ENCODE results near the gene RNF152.
"Not testable (repeated sequence)": the region's sequence is repeated elsewhere in the genome, so short reads cannot be mapped to it uniquely, and the experiment has no call there.

The RNF152 gene

DNA sequence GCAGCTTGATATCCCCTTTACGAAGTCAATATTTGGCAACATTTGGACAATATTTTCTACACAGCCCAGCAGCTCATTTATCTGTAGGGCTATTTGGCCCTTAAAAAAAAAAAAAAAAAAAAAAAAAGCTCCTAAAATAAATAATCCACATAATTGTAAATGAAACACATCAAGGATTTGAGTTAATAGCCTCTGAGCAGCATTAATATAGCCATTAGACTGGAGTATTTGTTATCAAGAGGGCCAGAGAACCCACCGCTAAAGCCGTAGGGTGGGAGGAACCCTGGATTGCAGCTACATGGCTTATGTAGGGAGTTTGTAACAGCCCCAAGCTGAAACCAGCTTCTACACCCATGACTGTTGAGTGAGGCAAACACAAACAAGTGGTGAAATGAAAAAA, 84.5 kb downstream of the RNF152 start:
- DNase-seq, result no peak

DNA sequence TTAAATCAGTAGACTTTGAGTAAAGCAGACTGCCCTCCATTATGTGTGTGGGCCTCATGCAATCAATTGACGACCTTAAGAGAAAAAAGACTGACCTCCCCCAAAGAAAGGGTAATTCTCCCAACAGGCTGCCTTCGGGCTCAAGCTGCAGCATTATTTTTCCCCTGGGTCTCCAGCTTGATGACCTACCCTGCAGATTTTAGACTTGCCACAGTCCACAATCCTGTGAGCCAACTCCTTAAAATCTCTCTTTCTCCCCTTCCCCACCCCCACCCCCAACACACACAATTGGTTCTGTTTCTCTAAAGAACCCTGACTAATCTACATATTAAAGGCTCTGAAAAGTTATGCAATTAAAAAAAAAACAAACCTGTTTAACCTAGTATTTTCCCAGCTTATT, 89.4 kb downstream of the RNF152 start:
- no peak for DNase-seq

DNA sequence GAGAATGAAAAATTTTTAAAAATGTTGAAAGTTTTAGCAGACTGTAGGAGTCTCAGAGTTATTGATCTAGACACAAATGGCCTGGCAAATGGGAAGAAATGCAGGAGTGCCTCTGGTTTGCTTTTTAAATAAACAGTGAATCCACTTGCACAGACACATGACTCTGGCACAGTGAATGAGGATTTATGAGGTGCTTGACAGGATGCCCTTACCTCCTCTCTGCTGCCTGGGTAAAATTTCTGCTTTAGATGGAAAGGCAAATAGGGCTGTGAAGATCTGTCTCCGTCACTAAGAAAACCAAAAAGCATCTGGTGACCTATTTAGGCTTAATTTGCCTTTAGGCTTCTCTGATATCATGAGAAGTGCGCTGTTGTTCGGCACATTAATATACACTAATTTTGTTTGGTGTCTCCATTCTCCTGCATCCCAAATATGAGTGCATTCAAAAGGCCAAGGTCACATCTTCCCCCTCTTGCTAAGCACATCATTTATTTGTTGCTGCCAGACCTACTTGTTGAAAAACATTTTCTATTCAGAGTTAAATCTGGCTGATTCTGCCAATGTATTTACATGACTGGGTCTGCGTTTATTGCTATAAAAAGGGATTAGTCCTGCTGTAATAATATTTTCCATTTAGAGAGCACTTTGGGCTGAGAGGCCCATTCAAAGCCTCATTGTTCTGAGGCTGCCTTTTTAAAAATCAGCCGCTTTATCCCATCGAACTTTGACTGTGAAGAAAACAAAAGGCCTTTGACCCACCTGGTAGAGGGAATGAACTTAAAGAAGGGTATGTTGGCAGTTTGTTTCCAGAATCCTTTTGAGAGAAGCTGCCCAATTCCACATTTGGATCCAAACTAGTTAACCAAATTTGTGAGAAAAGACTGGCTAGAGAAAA, 94.9 kb downstream of the RNF152 start:
- no peak for DNase-seq

DNA sequence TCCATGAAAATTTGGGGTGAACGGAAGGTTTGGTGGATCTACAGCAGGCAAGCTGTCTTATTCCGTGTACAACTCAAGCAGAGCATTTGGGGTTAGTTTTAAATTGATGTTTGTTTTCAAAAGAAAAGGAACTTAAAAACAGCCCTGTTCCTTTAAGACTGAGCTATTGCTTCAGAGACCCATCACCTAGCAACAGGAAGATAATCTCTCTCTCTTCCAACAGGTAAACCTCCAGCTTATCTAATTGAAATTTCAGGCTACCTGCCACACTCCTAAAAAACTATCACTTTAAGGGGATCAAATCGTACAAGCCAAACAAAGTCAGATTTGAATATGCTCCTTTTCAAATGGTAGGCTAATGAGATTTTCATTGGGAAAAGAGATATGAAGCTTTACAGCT, 101.8 kb downstream of the RNF152 start:
- DNase-seq, result no peak

DNA sequence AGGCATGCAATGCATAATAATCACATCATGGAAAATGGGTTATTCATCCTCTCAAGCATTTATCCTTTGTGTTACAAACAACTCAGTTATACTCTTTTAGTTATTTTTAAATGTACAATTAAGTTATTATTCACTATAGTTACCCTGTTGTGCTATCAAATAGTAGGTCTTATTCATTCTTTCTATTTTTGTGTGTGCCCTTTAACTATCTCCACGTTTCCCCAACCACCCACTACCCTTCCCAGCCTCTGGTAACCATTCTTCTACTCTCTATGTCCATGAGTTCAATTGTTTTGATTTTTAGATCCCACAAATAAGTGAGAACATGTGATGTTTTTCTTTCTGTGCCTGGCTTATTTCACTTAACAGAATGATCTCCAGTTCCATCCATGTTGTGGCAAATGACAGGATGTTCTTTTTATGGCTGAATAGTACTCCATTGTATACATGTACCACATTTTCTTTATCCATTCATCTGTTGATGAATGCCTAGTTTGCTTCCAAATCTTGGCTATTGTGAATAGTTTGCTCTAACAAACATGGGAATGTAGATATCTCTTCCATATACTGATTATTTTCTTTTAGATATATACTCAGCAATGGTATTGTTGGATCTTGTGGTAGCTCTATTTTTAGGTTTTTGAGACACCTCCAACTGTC, 105.7 kb downstream of the RNF152 start:
- DNase-seq, result not testable (repeated sequence)

DNA sequence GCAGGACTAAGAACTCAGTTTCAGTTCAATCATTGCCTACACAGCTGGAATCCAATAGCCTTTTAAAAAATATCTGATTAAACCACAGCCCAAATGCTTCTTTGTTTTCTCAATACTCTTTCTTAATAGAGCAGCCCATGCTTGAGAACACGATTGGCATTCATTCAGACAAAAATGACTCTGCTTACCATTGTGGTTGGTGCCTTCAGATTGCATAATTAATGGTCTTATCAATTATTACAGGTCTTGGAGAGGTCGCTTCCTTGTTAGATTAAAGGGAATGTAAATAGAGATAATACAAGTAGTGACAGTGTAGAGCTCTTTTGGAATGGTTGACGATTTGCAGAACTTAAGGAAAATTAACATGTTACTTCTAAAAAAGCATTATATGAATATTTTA, 107.2 kb downstream of the RNF152 start:
- peak; percentile 56 for DNase-seq

DNA sequence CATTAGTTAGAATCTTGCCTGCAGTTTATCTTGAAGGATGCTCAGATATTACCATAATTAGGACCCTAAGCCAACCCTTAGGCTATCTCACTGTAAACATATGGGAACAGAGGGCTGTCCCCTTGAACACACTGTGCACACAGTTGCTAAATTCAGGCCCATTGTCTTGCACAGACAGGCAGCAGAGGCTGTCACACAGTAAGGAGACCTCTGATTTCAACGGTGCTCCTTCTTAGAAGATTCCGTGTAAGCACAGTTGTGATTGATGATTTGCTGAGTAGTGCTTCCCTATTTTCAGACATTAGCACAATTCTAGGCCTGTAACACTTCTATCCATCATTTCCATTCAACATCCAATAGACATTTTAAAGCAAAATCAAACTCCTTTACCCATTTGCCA, 108.0 kb downstream of the RNF152 start:
- no peak for DNase-seq

DNA sequence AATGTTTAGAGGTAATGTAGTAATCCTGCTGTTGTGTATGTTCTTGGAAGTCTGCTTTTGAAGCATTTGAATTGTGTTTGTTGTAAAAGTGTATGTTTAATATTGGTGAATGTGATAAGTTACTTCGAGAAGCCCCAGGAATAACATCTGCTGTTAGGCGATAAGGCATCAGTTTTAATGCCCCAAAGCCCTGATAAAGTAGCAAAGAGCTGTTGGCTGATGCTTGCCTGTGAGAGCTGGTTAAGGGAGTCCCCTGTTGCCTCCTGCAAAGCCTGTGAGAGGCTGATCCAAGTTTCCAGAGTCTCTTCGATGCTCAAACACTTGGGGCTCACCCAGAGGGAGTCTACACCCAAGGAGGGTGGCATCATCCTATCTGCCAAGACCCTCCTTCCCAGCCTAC, 110.3 kb downstream of the RNF152 start:
- DNase-seq, result peak; percentile 64

DNA sequence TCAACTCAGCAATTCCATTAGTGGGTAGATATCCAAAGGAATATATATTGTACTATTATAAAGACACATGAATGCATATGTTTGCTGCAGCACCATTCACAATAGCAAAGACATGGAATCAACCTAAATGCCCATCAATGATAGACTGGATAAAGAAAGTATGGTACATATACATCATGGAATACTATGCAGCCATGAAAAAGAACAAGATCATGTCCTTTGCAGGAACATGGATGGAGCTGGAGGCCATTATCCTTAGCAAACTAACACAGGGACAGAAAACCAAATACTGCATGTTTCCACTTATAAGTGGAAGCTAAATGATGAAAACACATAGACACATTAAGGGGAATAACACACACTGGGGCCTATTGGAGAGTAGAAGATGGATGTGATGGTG, 116.6 kb downstream of the RNF152 start:
- not testable (repeated sequence) for DNase-seq

DNA sequence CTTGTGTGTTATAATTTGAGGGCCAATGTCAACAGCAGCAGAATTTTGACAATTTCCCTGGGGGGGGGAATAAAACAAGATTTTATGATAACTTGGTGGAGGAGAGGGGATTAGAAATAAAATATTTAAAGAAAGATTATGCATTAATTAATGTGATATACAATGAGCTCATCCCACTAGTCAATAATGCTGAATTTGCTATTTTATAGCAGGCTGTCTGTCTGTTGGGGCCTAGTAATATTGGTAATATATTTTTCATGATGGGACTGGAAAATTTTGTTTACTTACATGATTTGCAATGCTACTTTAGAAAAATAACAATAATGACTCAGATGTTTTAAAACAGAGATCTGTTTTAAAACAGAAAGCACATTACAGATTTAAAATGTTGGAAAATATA, 118.0 kb downstream of the RNF152 start:
- DNase-seq, result no peak

DNA sequence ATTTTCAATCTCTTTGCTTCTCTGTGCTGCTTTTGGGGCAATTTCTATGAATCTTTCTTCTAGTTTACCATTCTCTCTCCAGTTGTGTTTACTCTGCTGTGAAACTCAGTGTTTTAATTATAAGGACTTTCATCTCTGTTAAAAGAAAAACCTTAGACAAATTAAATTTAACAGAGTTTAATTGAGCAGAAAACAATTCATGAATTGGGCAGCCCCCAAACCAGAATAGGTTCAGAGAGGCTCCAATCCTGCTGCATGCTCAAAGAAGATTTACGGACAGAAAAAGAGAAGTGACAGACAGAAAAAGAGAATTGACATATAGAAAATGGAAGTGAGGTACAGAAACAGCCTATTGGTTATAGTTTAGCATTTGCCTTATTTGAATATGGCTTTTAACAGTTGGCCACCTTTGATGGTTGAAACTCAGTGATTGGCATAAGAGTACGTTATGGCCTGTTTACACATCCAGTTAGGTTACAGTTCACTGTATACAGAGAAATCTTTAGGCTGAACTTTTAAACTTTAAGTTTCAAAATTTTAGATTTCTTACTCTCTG, 120.4 kb downstream of the RNF152 start:
- no peak for DNase-seq

DNA sequence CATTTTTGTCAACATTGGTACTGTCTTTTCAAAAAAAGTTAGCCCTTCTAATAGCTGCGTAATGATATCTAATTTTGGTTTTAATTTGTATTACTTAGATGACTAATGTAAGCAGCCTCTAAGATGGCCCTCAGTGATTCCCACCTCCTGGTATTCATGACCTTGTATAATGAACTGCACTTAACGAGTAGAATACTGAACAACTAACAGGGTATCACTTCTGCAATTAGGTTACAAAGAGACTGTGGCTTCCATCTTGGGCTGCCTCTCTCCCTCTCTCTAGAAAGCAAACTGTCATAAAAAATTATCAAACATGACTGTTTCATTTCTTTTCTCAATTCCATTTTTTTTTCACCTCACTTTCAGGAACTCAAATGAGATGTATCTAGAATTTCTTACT, 120.9 kb downstream of the RNF152 start:
- no peak for DNase-seq

DNA sequence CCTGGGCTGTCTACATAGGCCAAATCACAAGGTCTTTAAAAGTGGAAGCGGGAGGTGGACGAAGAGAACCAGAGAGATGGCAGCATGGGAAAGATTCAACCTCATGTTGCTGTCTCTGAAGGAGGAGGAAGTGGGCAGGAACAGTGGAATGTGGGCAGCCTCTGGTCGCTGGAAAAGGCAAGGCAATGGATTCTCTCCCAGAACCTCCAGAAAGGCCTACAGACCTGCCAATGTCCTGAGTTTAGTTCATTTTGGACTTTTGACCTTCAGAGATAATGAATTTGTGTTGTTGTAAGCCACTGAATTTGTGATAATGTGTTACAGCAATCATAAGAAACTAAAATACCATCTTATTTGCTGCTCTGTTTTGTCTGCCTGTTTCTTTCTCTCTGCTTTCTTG, 122.5 kb downstream of the RNF152 start:
- DNase-seq, result no peak

DNA sequence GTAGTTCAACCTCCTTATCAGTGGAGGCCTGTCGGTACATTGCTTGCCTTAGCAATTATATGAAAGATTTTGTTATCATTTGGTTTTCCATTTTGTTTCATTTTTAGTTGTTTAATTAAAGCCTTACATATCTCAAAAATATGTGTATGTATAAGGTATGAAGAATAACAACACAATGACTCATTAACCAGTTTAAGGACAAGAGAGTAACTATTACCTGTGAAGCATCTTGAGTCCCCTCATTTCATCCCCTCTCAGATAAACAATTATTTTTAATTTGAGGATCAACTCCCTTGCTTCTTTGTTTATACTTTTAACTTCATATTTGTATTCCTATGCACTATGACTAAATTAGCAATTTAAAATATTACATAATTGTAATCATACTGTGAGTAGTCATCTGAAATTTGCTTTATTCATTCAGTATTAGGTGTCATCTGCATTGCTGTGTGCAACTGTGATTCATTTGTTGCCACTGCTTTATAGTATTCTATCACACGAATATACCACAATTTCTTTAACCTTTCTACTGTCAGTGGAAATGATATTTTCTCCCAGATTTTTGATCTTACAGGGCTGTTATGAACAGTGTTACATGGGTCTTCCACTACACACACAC, 126.4 kb downstream of the RNF152 start:
- DNase-seq, result no peak

DNA sequence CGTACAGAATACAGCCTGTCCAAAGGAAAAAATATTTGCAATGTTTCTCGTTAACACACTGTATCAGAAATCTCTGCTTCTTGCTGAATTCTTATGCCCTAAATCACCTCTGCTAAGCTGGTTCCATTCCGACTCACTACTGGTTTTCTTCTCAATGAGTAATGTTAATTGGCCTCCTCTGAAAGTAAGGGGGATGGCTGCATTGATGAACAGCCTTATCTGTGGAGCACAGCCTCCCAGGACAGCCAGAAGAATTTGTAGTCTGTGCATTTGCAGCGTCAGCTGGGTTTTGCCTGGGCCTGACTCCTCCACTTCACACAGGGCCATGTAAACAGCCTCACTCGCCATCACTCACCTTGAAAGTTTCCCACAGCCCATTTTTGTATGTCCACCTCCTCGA, 127.7 kb downstream of the RNF152 start:
- DNase-seq, result peak; percentile 42

DNA sequence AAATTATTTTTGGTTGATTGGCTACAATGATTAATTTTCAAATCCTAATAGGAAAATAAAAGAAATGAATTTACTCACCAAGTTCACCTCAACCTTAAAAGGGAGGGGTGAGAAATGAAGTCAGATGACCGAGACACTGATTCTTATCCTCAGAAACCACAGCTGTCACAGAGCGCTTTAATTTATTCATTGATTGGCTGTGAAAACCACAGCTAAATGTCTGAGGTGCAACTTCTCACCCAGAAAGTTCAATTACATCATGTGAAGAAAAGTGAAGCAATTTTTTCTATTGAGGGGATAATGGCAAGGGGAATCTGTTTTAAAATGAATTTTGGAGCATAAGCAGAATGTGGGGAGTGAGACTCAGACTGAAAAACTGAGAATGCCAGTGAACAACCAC, 128.4 kb downstream of the RNF152 start:
- DNase-seq, result no peak

DNA sequence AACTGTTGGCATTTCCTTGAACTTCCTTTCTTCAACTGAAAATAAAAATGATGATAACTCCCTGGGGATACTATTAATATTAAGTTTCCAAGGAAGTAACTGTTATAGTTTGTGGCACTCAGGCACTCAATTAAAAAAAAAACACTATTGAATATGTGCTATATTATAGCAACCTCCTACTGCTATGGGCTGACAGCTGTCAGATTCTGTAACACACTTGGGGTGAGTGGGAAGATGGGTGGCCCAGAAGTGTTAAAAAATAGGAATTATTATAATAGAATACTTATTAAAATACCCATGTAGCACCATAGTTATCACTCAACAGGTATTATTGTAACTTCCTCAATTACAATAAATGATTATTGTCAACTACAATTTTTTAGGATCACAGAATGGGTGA, 130.9 kb downstream of the RNF152 start:
- DNase-seq, result no peak
